ENCODE measurements around the gene OR4E1.
"Not testable (repeated sequence)": the region's sequence is repeated elsewhere in the genome, so short reads cannot be mapped to it uniquely, and the experiment has no call there.

The OR4E1 gene

GRCh38 chr14:21652209-21652808 is 21.3 kb downstream of the OR4E1 start:
- DNase-seq = no peak

GRCh38 chr14:21647380-21647779 is 26.2 kb downstream of the OR4E1 start:
- DNase-seq = no peak

GRCh38 chr14:21643407-21643806 is 30.2 kb downstream of the OR4E1 start:
- DNase-seq = no peak

GRCh38 chr14:21642683-21643082 is 30.9 kb downstream of the OR4E1 start:
- no peak for DNase-seq

GRCh38 chr14:21634840-21635239 is 38.8 kb downstream of the OR4E1 start, which contains the start of gene OR10G2:
TSS of gene OR10G2 (minus strand) at chr14:21634940. CDS start at chr14:21634842, 98 bp downstream.
- no peak for DNase-seq

GRCh38 chr14:21631084-21631483 is 42.5 kb downstream of the OR4E1 start:
- no peak for DNase-seq

GRCh38 chr14:21630503-21630902 is 43.1 kb downstream of the OR4E1 start:
- DNase-seq = not testable (repeated sequence)

- no peak for DNase-seq
These were observed 47.0 kb downstream of the OR4E1 start for GRCh38 chr14:21626491-21627230.
